ENCODE results near the gene TMEM123. TPM values are rescaled to one million over a fixed set of nuclear protein-coding genes. Genes with fewer than 3 reads are reported as not detected.

The TMEM123 gene
- total and polyA plus RNA-seq, 2 donors from 2014 or later: 57.0 to 143 TPM

GRCh38 chr11:102414559-102414958 is 38.0 kb downstream of the TMEM123 start:
- H3K27me3 ChIP-seq (ENCODE audit: control insufficient read depth, insufficient read depth, low read length): no peaks in the 10 kb centered on the region
- H3K4me3 ChIP-seq (ENCODE audit: low read length in 3 of 3): no peak overlapping the region
- no peak for DNase-seq
- H3K9ac ChIP-seq (ENCODE audit: low read length in 3 of 3): no peak overlapping the region
- FAIRE-seq: no peak
- peaks cover 0 to 6% (median 0%) of the 10 kb centered on the region in 3 donors for H3K9me3 ChIP-seq (ENCODE audit: control insufficient read depth in 2 of 3, insufficient read depth in 1 of 3, low read length in 3 of 3)
- H3K4me1 ChIP-seq (ENCODE audit: control insufficient read depth in 2 of 3, insufficient read depth in 2 of 3, low read depth in 1 of 3, low read length in 3 of 3): no peaks in the 10 kb centered on the region
- H3K36me3 ChIP-seq (ENCODE audit: control insufficient read depth in 2 of 3, insufficient read depth in 3 of 3, low read length in 3 of 3): no peaks in the 10 kb centered on the region
- TF ChIP-seq CTCF (IDR thresholded peaks at IDR 0.05; ENCODE audit: borderline replicate concordance, extremely low read depth, insufficient read depth): no peak
- no peak overlapping the region for H3K27ac ChIP-seq (ENCODE audit: low read depth in 2 of 2, low read length in 2 of 2)
- intact Hi-C loops (cut with DNase I): no loop called here

- H3K9ac ChIP-seq (ENCODE audit: low read length in 3 of 3): no peak overlapping the region
- FAIRE-seq (no peak), DNase-seq (peak in 1 of 5 donors; percentile 28)
- H3K27me3 ChIP-seq (ENCODE audit: control insufficient read depth, insufficient read depth, low read length): no peaks in the 10 kb centered on the region
- intact Hi-C loops (cut with DNase I): no loop called here
- no peak overlapping the region for H3K4me3 ChIP-seq (ENCODE audit: low read length in 3 of 3)
- no peak for TF ChIP-seq CTCF (IDR thresholded peaks at IDR 0.05; ENCODE audit: borderline replicate concordance, extremely low read depth, insufficient read depth)
- no peak overlapping the region for H3K27ac ChIP-seq (ENCODE audit: low read depth in 2 of 2, low read length in 2 of 2)
- H3K36me3 ChIP-seq (ENCODE audit: control insufficient read depth in 2 of 3, insufficient read depth in 3 of 3, low read length in 3 of 3): no peaks in the 10 kb centered on the region
- peaks cover 0 to 6% (median 0%) of the 10 kb centered on the region in 3 donors for H3K9me3 ChIP-seq (ENCODE audit: control insufficient read depth in 2 of 3, insufficient read depth in 1 of 3, low read length in 3 of 3)
- no peaks in the 10 kb centered on the region for H3K4me1 ChIP-seq (ENCODE audit: control insufficient read depth in 2 of 3, insufficient read depth in 2 of 3, low read depth in 1 of 3, low read length in 3 of 3)
These were observed 39.1 kb downstream of the TMEM123 start for GRCh38 chr11:102413497-102413896.

- intact Hi-C loops (cut with DNase I): no loop called here
- peaks cover 0 to 5% (median 0%) of the 10 kb centered on the region in 3 donors for H3K4me1 ChIP-seq (ENCODE audit: control insufficient read depth in 2 of 3, insufficient read depth in 2 of 3, low read depth in 1 of 3, low read length in 3 of 3)
- DNase-seq (no peak), FAIRE-seq (no peak)
- H3K9ac ChIP-seq (ENCODE audit: low read length in 3 of 3): no peak overlapping the region
- no peak overlapping the region for H3K4me3 ChIP-seq (ENCODE audit: low read length in 3 of 3)
- no peaks in the 10 kb centered on the region for H3K36me3 ChIP-seq (ENCODE audit: control insufficient read depth in 2 of 3, insufficient read depth in 3 of 3, low read length in 3 of 3)
- H3K27me3 ChIP-seq (ENCODE audit: control insufficient read depth, insufficient read depth, low read length): no peaks in the 10 kb centered on the region
- H3K27ac ChIP-seq (ENCODE audit: low read depth in 2 of 2, low read length in 2 of 2): no peak overlapping the region
- no peak for TF ChIP-seq CTCF (IDR thresholded peaks at IDR 0.05; ENCODE audit: borderline replicate concordance, extremely low read depth, insufficient read depth)
- no peaks in the 10 kb centered on the region for H3K9me3 ChIP-seq (ENCODE audit: control insufficient read depth in 2 of 3, insufficient read depth in 1 of 3, low read length in 3 of 3)
These were observed 41.4 kb downstream of the TMEM123 start for GRCh38 chr11:102411142-102411541.

- Histone ChIP-seq H3K36me3 (ENCODE audit: control insufficient read depth in 2 of 3, insufficient read depth in 3 of 3, low read length in 3 of 3) (no peaks in the 10 kb centered on the region), H3K9me3 (ENCODE audit: control insufficient read depth in 2 of 3, insufficient read depth in 1 of 3, low read length in 3 of 3) (no peaks in the 10 kb centered on the region), H3K9ac (ENCODE audit: low read length in 3 of 3) (no peak overlapping the region), H3K27me3 (ENCODE audit: control insufficient read depth, insufficient read depth, low read length) (no peaks in the 10 kb centered on the region), H3K4me1 (ENCODE audit: control insufficient read depth in 2 of 3, insufficient read depth in 2 of 3, low read depth in 1 of 3, low read length in 3 of 3) (peaks cover 0 to 5% (median 0%) of the 10 kb centered on the region in 3 donors), H3K4me3 (ENCODE audit: low read length in 3 of 3) (no peak overlapping the region), H3K27ac (ENCODE audit: low read depth in 2 of 2, low read length in 2 of 2) (no peak overlapping the region)
- DNase-seq (no peak), FAIRE-seq (no peak)
- TF ChIP-seq CTCF (IDR thresholded peaks at IDR 0.05; ENCODE audit: borderline replicate concordance, extremely low read depth, insufficient read depth): no peak
- intact Hi-C loops (cut with DNase I): no loop called here
These were observed 42.2 kb downstream of the TMEM123 start for GRCh38 chr11:102410382-102410784.
